ENCODE results near the gene NFKBIE.
A peak's percentile ranks its signal among the peaks of the same experiment; 100 is the strongest.

DNA sequence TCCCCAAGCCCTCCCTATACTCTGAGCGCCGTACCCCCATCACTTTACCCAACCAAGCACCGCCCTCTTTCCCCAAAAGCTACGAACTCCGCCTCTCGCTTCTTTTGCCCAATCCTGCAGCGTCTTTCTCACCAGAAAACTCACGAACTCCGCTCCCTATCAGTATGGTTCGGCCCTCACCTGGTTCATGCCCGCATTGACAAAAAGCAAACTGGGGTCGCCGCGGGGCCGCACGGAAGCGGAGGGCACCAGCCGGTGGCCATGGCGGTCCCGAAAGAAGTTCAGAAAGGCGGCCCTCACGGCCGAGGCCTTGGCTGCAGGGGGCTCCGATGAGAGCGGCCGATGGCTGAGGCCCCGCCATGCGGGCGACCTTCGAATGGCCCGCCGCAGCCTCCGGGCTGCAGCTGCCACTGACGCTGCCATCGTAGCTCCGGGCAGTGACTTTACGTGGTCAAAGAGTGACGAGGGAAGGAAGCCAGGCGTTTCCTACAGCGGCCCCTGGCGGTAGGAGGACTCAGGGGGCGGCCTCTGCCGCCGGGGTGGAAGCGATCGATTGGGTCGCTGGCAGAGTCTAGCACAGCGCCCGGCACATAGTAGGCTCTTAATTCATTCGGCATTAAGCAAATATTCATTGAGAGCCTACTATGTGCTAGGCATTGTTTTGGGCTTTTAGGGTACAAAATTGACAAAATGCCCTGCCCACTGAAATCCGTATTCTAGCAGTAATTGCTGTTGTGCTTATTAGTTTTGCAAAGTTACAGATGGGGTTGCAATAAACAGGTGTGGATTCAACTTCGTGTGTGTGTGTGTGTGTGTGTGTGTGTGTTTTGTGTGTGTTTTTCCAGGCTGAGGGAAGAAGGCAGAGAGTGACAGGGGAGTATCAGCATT is 47.8 kb upstream of the NFKBIE start, which contains the start of gene AARS2:
- TF ChIP-seq POLR2A (IDR thresholded peaks at IDR 0.05; ENCODE audit: borderline replicate concordance, extremely low read depth, insufficient read depth, insufficient read length) (peak; percentile 73), POLR2AphosphoS5 (IDR thresholded peaks at IDR 0.05; ENCODE audit: low read depth, low read length) (peak; percentile 97), TCF7L2 (IDR thresholded peaks at IDR 0.05; ENCODE audit: borderline replicate concordance, extremely low read depth, insufficient read depth, insufficient read length) (no peak), EZH2 (IDR thresholded peaks at IDR 0.05) (no peak)
- TF ChIP-seq, protein P1, sequence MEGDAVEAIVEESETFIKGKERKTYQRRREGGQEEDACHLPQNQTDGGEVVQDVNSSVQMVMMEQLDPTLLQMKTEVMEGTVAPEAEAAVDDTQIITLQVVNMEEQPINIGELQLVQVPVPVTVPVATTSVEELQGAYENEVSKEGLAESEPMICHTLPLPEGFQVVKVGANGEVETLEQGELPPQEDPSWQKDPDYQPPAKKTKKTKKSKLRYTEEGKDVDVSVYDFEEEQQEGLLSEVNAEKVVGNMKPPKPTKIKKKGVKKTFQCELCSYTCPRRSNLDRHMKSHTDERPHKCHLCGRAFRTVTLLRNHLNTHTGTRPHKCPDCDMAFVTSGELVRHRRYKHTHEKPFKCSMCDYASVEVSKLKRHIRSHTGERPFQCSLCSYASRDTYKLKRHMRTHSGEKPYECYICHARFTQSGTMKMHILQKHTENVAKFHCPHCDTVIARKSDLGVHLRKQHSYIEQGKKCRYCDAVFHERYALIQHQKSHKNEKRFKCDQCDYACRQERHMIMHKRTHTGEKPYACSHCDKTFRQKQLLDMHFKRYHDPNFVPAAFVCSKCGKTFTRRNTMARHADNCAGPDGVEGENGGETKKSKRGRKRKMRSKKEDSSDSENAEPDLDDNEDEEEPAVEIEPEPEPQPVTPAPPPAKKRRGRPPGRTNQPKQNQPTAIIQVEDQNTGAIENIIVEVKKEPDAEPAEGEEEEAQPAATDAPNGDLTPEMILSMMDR (IDR thresholded peaks at IDR 0.05 in 2 of 3, conservative IDR thresholded peaks at IDR 0.05 in 1 of 3; ENCODE audit: borderline replicate concordance in 1 of 3, insufficient read depth in 1 of 3, low read depth in 2 of 3, low read length in 2 of 3) = peak; percentile 73 to 98 (median 97)
- TF ChIP-seq, protein P2, sequence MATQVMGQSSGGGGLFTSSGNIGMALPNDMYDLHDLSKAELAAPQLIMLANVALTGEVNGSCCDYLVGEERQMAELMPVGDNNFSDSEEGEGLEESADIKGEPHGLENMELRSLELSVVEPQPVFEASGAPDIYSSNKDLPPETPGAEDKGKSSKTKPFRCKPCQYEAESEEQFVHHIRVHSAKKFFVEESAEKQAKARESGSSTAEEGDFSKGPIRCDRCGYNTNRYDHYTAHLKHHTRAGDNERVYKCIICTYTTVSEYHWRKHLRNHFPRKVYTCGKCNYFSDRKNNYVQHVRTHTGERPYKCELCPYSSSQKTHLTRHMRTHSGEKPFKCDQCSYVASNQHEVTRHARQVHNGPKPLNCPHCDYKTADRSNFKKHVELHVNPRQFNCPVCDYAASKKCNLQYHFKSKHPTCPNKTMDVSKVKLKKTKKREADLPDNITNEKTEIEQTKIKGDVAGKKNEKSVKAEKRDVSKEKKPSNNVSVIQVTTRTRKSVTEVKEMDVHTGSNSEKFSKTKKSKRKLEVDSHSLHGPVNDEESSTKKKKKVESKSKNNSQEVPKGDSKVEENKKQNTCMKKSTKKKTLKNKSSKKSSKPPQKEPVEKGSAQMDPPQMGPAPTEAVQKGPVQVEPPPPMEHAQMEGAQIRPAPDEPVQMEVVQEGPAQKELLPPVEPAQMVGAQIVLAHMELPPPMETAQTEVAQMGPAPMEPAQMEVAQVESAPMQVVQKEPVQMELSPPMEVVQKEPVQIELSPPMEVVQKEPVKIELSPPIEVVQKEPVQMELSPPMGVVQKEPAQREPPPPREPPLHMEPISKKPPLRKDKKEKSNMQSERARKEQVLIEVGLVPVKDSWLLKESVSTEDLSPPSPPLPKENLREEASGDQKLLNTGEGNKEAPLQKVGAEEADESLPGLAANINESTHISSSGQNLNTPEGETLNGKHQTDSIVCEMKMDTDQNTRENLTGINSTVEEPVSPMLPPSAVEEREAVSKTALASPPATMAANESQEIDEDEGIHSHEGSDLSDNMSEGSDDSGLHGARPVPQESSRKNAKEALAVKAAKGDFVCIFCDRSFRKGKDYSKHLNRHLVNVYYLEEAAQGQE (IDR thresholded peaks at IDR 0.05; ENCODE audit: low read depth) = no peak
- TF ChIP-seq, protein P3, sequence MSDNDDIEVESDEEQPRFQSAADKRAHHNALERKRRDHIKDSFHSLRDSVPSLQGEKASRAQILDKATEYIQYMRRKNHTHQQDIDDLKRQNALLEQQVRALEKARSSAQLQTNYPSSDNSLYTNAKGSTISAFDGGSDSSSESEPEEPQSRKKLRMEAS (IDR thresholded peaks at IDR 0.05) = peak; percentile 89

Data from HCT116 (cell line).